HG02798 (cell line): ENCODE data around the gene CACTIN.
A peak's percentile ranks its signal among the peaks of the same experiment; 100 is the strongest.
"Not testable (repeated sequence)": the region's sequence is repeated elsewhere in the genome, so short reads cannot be mapped to it uniquely, and the experiment has no call there.

Experiments
- ATAC-seq: cut with Tn5 transposase; IDR thresholded peaks from one replicate; pipeline ENCODE4 v1.9.1; 2021; ENCODE audit warnings: mild to moderate bottlenecking; ENCODE audit not compliant: unreplicated experiment, poor library complexity

Gene CACTIN

DNA sequence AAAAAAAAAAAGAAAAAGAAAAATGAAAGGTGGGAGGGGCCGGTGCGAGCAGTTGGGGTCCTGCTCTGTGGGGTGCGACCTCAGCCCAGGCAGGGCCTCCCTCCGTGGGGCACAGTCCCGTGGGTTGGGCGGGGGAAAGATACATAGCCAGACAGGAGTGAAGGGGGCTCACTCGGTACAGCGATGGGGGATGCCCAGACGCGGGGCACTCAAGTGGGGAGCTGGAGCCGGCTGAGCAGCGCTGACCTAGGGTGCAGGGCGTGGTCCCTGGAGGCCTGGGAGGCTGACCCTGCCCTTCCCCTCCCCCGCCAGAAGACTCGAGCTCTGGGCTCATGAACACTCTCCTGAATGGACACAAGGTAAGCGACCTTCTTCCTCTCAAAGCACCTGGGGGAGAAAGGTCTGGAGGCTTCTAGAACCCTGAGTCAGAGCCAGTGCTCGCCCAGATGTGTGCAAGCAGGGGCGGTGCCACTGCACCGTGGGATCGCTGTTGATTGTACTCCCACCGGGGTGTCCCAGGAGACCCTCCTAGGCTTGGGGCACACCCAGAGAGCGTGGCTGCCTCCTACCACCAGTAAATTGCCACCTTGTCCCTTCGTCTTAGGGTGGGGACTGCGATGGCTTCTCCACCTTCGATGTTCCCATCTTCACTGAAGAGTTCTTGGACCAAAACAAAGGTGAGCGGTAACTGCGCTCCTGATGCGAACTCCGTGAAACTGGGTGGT, 50.5 kb downstream of the CACTIN start:
- no peak for ATAC-seq

DNA sequence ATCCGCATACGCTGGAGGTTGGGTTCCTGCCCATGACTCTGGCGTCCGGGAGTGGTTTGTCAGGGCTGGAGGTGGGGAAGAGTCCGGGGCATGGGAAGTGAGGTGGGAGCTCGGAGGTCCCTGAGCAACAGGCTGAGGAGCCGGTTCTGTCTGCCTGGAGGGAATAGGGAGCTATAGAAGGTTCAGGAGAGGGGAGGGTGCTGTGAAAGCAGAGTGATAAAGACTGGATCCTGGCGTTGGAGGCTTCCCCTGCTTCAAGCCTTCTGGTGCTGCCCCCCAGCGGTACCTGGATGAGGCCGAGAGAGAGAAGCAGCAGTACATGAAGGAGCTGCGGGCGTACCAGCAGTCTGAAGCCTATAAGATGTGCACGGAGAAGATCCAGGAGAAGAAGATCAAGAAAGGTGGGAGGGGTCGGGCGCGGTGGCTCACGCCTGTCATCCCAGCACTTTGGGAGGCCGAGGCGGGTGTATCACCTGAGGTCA, 51.3 kb downstream of the CACTIN start:
- no peak for ATAC-seq

DNA sequence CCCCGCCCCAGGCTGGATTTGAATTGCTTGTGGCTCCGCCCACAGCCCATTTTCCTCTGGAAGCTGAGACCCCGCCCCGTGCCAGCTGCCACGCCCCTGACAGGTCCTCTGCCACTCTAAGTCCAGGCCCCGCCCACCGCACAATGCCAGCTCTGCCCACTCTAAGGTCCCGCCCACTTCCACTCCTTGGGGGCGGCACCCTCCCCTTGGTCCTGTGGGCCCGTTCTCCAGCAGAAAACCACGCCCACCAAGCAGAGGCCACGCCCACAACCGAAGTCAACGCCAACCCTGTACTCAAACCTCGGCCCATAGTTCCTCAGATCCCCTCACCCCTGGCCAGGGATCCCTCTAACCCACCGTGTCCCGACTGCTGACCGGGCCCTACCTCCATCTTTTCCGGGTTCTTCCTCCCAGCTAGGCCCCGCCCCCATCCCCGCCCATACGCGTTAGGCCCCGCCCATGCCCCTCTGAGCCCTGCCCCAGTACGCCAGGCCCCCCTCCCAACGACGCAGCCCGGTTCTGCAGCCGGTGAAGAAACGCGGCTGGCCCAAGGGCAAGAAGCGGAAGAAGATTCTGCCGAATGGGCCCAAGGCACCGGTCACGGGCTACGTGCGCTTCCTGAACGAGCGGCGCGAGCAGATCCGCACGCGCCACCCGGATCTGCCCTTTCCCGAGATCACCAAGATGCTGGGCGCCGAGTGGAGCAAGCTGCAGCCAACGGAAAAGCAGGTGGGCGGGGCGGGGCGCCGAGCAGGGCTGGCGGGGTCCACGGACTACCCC, 52.5 kb downstream of the CACTIN start:
- ATAC-seq = peak; percentile 24

DNA sequence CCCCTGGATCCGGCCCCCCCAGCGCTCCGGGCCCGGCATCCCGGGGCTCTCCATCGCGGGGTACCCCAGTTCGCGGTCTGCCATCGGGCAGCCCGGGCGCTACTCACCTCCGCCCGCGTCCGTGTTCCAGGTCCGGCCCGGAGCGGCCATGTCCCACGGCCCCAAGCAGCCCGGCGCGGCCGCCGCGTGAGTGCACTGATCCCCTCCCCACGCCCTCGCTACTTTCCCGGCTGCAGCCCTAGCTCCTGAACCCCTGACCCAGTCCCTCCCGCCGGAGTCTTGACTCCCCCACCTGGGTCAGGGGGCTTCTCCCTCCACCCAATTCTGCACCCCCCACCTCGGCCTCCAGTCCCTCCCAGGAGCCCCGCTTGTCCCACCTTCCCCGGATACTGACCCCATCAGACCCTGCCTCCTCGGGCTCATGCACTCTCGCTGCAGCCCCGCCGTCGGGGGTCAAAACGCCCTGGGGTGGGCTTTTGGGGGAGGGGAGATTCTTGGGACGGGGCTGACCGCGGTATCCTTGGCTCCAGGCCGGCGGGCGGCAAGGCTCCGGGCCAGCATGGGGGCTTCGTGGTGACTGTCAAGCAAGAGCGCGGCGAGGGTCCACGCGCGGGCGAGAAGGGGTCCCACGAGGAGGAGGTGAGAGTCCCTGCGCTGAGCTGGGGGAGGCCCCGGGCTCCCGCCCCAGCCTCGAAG, 53.3 kb downstream of the CACTIN start:
- peak; percentile 0 for ATAC-seq

DNA sequence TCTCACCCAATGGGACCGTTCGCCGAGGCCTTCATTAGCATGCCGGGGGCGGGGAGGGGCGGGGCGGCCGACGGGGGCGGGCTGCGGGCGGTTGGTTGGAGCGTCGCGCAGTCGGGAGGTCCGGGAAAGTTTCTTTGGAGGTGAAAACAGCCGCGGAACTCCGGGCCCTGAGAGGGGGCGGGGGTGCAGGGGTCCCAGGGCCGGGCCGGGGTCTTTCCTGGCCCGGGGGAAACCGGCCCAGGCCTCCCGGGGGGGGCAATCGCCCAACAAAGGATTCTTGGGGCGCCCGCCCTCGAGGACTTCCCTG, 53.8 kb downstream of the CACTIN start, which contains the start of gene HMG20B:
Gene HMG20B (plus strand): TSS at position 90 of the 307 bp plus-strand sequence. CDS start 366 bp downstream, outside the sequence.
- no peak for ATAC-seq

DNA sequence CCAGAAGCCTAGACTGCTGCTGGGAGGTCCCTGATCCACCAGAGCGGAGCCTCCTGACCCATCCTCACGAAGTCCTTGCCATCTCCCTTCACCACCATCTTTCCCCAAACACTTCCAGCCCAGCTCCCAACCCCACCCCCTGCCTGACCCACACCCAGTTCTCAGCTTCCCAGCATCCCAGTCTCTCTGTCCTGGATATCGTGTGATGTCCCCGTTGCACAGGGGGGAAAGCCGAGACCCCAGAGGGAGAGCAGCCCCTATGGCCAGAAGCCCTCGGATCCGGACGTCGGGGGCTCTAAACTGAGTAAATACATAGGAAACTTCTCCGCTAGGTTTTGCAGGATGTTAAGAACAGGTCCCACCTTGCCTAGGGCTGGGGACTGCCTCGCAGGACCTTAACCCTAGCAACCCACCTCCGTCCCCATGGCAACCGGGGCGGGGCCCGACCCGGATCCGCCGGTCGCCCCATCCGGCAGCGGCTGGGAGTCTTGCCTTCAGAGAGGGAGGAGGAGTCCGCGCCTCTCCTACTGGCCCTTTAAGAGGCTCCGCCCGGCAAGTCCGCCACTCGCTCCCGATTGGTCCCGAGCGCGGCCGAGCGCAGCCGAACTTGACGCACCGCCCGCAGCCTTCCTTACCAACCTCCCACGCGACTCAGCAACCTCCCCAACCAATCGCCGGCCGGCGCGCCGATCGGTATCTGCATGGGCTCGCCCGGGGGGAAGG, 54.3 kb downstream of the CACTIN start:
- peak; percentile 90 for ATAC-seq

DNA sequence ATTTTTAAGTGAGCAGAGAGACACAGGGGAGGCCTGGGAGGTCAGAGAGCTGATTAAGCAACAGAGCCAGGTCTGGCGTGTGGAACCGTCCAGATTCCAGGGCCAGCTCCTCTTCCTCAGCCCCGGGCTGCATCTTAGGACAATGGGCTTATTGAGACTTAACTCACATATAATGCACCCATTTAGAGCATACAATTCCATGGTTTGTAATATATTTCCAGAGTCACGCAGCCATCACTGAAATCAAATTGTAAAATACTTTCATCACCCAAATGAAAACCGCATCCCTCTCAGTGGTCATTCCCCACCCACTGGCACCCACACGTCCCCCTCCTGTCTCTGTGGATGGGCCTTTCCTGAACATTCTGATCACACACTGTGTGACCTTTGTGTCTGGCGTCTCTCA, 56.0 kb downstream of the CACTIN start:
- ATAC-seq = no peak

DNA sequence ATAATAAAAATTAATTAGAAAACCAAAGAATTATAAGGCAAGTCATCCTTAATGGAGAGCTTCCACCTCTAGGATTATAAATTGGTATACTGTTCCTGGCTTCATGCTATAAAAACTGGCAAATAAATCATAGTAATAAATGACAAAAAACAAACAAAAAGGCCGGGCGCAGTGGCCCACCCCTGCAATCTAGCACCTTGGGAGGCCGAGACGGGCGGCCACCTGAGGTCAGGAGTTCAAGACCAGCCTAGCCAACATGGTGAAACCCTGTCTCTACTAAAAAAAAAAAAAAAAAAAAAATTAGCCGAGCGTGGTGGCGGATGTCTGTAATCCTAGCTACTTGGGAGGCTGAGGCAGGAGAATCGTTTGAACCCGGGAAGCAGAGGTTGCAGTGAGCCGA, 56.5 kb downstream of the CACTIN start:
- ATAC-seq = not testable (repeated sequence)

DNA sequence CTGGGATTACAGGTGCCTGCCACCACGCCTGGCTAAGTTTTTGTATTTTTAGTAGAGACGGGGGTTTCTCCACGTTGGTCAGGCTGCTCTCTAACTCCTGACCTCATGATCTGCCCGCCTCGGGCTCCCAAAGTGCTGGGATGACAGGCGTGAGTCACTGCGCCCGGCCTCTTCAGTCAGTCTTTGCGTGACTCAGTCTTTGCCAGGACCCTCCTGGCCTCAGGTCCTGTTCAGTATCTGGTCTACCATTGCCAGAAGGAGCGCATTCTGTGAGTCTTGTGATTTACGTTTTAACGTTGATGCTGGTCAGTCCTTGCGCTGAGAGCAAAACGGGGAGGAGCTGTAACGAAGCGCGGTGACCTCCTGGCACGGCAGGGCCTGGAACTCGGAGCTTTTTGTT, 61.5 kb downstream of the CACTIN start:
- ATAC-seq = no peak

DNA sequence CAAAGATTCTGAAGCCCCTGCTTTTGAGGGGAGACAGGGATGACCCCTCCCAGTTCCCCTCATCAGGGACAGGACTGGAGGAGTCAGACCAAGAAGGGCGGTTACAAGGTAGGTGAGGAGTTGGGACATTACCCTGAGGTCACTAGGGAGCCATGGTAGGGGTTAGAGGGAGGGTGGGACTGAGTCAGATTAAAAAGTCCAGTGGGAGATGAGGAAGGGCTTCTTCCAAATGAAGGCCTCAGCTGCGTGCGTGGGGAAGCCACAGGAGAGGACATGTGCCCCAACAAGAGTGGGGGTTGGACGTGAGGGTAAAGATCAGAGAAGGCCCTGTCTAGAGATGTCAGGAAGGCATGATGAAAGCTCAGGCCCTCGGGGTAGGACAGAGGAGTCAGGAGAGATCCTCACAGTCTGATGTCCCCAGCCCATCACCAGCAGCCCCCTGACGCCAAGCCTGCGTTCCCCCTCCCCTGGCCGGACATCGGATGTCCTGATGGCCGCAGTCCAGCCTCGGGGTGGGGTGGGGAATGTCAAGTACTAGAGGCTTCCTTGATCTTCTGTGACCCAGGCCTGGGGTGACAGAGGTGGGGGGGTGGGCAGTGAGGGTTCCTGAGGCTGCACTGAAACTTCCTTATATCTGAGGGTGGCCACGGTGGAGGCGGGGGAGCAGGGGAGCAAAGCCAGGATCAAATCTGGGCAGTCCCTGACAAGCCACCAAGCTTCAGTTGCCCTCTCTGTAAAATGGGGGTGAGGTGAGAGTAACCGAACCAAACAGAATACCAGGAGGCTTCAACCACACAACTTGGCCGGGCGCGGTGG, 62.7 kb downstream of the CACTIN start:
- ATAC-seq = no peak
